Measurements from ENCODE around the gene CCNF. TPM values are rescaled to one million over a fixed set of nuclear protein-coding genes. Genes with fewer than 3 reads are reported as not detected.
"Not testable (repeated sequence)": the region's sequence is repeated elsewhere in the genome, so short reads cannot be mapped to it uniquely, and the experiment has no call there.

The CCNF gene
- polyA plus RNA-seq (ENCODE audit: insufficient read length in 4 of 4): 10 to 100 TPM in 2 of 4 donors, 1 to 10 TPM in 2; 9.5 to 11.3 (median 10.1) TPM

GRCh38 chr16:2429034-2429770 is at the start of gene CCNF:
CCNF (plus strand) TSS chr16:2429447; CDS start chr16:2429482, 35 bp downstream.
- peak; percentile 90 to 94 (median 92) for DNase-seq (ENCODE audit: low read depth in 4 of 4, low spot score in 3 of 4)

DNA sequence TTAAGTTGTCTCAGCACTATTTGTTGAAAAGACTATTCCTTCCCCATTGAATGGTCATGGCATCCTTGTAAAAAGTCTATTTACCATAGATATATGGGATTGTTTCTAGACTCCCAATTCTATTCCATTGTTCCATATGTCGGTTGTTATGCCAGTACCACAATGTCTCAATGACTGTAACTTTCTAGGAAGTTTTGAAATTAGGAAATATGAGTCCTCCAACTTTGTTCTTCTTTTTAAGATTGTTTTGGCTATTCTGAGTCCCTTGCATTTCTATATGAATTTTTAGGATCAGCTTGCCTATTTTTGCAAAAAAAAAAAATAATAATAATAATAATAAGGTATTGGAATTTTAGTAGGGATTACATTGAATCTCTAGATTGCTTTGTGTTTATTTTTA is 45.7 kb upstream of the CCNF start:
- no peak for DNase-seq (ENCODE audit: low read depth in 4 of 4, low spot score in 3 of 4)

- DNase-seq (ENCODE audit: low read depth in 4 of 4, low spot score in 3 of 4): no peak
Measured at GRCh38 chr16:2384426-2384825, 44.8 kb upstream of the CCNF start.

DNA sequence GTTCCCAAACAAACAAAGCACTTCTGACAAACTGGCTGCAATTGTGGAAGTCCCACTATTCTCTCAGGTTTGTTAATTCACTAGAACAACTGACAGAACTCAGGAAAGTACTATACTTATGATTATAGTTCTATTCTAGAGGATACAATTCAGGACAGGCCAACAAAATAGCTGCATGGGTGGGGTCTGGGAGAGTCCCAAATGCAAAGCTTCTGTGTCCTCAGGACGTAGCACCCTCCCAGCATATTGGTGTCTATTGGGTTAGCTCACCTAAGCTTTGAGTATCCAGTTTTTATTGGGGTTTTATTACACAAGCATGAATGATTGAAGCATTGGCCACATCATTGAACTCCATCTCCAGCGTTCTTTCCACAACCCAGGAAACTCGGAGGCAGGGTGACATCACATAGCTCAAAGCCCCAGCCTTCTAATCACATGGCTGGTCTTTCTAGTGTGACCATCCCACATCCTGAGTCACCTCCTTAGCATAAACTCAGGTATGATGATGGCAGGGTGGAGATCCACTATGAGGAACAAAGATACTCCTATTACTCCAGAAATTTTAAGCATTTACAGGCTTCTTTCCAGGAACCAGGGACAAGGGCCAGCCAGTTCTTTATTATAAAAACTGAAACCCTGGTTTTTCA is 43.9 kb upstream of the CCNF start:
- DNase-seq (ENCODE audit: low read depth in 4 of 4, low spot score in 3 of 4): no peak

DNA sequence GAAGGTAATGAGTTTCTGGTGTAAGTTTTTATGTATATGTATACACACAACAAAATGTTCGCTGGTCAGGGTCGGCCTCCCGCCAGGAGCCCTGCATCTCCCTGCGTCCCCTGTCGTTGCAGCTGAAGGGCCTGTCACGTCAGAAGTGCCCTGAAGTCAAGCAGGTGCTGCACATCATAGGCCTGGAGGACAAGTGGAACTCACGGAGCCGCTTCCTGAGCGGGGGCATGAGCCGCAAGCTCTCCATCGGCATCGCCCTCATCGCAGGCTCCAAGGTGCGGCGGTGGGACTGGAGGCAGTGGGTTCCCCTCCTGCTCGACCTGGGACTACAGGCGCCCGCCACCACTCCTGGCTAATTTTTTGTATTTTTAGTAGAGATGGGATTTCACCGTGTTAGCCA is 43.3 kb upstream of the CCNF start:
- DNase-seq (ENCODE audit: low read depth in 4 of 4, low spot score in 3 of 4): not testable (repeated sequence)

DNA sequence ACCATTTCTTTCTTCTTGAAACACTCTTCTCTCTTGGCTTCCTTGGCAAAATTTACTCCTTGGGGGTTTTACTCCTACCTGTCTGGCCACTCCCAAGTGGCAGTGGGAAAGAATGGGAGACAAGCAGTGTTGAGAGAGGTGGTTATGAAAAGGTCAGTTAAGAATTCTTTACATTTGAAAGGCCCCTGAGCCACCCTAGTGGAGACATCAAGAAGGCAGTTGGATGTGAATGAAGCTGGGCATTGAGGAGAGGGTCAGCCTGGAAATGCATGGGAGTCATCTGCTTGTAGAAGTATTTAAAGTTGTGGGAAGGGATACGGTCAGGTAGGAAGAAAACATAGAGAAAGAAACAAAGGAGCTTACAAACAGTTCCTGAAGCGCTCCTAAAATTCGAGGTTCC is 42.3 kb upstream of the CCNF start:
- DNase-seq (ENCODE audit: low read depth in 4 of 4, low spot score in 3 of 4): no peak

- no peak for DNase-seq (ENCODE audit: low read depth in 4 of 4, low spot score in 3 of 4)
Measured at GRCh38 chr16:2388139-2388874, 40.9 kb upstream of the CCNF start.

GRCh38 chr16:2388875-2389433 is 40.3 kb upstream of the CCNF start:
- DNase-seq (ENCODE audit: low read depth in 4 of 4, low spot score in 3 of 4): no peak

- no peak for DNase-seq (ENCODE audit: low read depth in 4 of 4, low spot score in 3 of 4)
Measured at GRCh38 chr16:2392025-2392424, 37.2 kb upstream of the CCNF start.

- no peak for DNase-seq (ENCODE audit: low read depth in 4 of 4, low spot score in 3 of 4)
Measured at GRCh38 chr16:2398520-2398919, 30.7 kb upstream of the CCNF start.

GRCh38 chr16:2404099-2404498 is 25.1 kb upstream of the CCNF start:
- DNase-seq (ENCODE audit: low read depth in 4 of 4, low spot score in 3 of 4): no peak

DNA sequence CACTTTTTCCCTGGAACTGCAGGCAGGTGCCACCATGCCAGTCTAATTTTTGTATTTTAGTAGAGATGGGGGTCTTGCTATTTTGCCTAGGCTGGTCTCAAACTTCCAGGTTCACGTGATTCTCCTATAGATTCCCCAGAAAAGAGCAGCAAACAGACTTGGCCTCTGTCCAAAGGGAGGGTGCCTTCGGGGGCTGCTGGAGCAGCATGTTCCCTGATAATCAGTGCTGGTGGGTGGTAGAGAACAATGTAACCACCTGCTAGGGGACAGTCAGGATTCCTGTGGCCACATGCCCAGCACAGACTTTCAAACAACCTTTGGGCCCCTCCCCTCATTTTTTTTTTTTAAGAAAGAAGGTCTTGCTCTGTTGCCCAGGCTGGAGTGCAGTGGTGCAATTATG is 14.2 kb upstream of the CCNF start:
- DNase-seq (ENCODE audit: low read depth in 4 of 4, low spot score in 3 of 4): no peak

DNA sequence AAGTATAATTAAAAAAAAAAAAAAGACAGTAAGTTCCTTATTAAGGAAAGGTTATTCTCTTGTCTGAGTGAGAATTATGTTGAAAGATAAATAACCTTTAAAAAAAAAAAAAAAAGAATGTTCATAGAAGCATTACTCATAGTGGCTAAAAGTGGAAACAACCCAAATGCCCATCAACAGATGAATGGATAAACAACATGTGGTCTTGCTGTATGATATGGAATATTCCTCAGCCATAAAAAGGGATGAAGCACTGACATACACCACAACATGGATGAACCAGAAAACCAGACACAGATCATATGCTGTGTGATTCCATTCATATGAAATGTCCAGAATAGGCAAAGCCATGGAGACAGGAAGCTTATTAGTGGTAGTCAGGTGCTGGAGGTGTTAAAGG is 9.2 kb upstream of the CCNF start:
- DNase-seq (ENCODE audit: low read depth in 4 of 4, low spot score in 3 of 4): no peak

DNA sequence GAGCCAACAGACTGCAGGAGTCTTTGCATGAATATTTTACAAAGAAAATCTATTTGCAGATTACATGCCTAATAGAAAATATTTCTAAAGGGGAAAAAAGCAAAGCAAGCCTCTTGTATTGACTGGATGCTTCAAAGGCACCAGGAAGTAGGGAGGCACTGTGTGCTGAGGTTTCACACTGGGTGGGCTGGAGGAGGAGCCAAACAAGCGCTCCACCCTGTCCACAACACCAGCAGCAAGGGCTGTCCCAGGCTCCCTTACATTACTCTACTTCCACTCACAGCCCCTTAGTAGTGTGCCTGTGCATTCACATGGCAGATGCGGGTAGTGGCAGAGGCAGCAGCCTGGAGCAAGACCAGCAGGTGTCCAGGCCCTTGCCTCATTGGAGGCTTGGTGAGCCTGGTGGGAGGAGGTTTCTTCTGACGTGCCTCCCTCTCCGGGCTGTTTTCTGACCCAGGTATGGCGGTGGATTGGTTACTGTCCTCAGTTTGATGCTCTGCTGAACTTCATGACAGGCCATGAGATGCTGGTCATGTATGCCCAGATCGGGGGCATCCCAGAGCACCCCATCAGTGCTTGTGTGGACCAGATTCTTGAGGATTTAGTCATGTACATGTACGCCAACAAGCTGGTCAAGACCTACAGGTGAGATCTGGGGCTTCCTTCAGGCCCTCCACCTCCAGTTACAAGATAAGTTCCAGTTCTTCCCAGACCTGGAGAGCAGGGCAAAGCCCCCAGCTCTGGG is 7.0 kb upstream of the CCNF start:
- DNase-seq (ENCODE audit: low read depth in 4 of 4, low spot score in 3 of 4): no peak

DNA sequence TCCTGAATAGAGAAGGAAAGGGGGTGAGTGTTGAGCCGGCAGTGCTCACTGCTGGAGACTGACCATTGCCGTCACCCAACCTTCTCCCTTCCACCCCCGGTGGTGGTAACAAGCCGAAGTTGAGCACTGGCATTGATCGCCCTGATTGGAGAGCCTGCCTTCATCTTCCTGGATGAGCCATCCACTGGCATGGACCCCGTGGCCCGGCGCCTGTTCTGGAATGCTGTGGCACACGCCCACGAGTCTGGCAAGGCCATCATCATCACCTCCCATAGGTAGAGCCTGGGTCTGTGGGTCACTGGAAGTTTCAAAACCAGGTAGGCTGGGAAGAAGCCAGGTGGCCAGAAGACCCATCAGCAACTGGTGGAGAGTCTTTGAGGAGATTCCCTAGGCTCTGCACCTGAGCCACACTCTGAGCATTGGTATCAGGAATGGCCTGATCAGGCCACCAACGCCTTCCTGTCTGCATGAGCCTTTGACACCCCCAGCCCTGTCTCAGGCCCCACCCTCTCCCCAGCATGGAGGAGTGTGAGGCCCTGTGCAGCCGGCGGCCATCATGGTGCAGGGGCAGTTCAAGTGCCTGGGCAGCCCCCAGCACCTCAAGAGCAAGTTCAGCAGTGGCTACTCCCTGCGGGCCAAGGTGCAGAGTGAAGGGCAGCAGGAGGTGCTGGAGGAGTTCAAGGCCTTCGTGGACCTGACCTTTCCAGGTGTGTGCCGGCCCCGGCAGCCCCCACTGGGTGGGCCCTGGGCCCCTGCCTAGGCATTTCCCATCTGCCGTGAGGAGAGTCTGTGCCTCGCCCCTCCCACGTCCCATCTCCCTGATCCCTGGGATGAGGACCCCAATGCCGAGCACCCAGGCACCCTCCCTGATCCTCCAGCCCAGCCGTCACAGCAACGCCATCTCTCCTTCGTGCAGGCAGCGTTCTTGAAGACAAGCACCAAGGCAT is 4.9 kb upstream of the CCNF start:
- DNase-seq (ENCODE audit: low read depth in 4 of 4, low spot score in 3 of 4): no peak

- no peak for DNase-seq (ENCODE audit: low read depth in 4 of 4, low spot score in 3 of 4)
Measured at GRCh38 chr16:2425008-2425518, 4.2 kb upstream of the CCNF start.

GRCh38 chr16:2425825-2426430 is 3.3 kb upstream of the CCNF start:
- DNase-seq (ENCODE audit: low read depth in 4 of 4, low spot score in 3 of 4): no peak

GRCh38 chr16:2426941-2427361 is 2.3 kb upstream of the CCNF start:
- no peak for DNase-seq (ENCODE audit: low read depth in 4 of 4, low spot score in 3 of 4)

DNA sequence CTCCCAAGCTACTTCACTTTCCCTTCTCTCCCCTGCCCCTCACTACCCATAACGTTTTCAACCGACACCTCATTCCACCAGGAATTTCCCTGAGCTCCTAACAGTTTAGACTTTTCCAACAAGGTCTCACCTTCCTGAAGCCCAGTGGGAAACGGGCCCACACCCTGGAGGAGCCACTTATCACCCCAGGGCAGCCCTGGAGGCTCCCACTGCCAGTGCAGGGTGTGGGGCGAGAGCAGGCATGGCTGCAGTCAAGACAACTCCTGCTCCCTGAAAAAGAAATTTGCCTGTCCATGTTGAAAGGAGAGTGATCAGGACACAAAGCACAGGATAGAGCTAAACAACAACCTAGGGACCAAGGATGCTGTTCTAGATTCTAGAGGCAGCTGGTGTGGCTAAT is 1.7 kb upstream of the CCNF start:
- no peak for DNase-seq (ENCODE audit: low read depth in 4 of 4, low spot score in 3 of 4)

Data from right renal pelvis (tissue), 4 donors.